ENCODE results near the gene EIPR1. TPM values are rescaled to one million over a fixed set of nuclear protein-coding genes. Genes with fewer than 3 reads are reported as not detected.
"Not testable (repeated sequence)": the region's sequence is repeated elsewhere in the genome, so short reads cannot be mapped to it uniquely, and the experiment has no call there.

EIPR1 gene
- total RNA-seq, 1 experiment from 2014 or later = 33.7 TPM

GRCh38 chr2:3403587-3404334 is 26.1 kb upstream of the EIPR1 start:
- no peak for DNase-seq (ENCODE audit: low spot score)

DNA sequence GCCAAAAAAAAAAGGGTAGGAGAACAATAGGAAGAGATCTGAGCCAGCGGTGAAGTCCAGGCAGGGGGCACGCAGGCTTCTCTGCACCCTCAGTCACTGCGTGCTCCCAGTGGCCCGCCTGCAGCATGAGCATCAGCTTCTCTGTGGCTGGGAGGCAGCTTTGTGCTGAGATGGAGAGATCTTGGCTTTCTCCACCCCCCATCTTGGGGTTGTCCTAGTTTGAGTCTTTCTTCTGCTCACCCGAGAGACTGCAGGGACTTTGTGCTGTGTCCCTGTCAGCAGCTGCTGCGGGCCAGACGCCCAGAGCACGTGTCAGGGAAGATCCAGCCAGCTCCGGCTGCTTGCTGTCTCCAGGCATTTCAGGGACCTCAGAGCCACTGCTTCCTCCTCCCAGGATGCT is 22.2 kb upstream of the EIPR1 start:
- no peak for DNase-seq (ENCODE audit: low spot score)

DNA sequence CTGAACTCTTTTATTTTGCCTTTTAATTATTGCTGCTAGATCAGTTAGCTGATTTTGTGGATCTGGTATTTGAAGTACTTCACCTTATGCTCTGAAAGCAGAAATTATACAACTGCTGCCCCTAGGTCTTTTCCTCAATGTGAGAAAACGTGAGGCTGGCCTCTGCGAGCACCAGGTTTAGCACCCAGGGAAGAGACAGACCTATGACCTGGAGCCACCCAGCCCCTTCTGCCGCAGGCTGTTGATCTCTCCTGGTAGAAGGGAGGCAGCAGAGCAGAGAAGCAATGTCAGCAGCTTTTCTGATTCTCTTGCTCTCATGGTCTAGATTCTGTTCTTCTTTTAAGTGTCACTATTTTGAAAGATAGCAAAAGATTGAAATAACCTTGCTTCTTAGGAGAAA is 21.8 kb upstream of the EIPR1 start:
- DNase-seq (ENCODE audit: low spot score) = no peak

DNA sequence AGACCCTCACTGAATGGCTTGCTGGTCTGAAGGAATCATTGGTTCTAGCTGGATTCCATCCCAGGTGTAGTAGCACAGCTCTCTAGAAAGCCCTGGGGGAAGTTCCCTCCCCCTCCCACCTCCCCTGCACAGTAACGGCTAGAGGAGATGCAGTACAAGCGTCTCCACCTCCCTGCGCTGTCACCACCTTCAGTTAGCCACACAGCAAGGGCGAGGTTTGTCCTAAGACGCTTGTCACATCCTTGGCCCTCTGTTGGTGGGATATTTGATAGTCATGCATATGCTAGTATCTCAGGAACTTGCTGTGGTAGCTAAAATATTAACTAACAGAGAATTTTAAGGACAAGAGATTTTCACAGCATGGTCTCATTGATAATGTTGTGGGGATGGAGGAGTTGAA is 21.2 kb upstream of the EIPR1 start:
- no peak for DNase-seq (ENCODE audit: low spot score)

DNA sequence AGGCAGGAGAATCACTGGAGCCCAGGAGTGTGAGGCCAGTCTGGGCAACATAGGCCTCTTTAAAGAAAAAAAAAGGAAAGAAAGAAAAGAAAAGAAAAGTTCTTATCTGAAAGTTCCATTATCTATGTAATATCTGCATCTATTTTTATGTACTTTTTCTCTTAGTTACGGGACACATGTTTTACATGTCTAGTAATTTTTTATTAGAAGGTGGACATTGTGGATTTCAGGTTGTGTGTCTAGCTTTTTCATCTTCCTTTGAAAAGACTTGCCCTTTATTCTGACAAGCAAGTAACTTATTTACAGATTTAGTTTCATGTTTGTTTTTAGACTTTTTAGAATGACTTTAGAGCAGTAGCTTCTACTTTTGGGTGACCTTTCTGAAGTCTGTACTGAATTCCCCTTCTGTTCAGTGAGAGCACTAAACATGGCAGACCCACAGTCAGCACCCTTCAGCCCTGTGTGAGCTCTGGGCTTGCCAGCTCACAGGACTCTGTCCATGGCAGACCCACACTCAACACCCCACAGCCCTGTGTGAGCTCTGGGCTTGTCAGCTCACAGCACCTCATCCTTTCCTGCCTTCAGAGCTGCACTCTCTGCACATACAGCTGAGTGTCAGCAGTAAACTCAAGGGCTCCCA is 19.4 kb upstream of the EIPR1 start:
- DNase-seq (ENCODE audit: low spot score) = no peak

DNA sequence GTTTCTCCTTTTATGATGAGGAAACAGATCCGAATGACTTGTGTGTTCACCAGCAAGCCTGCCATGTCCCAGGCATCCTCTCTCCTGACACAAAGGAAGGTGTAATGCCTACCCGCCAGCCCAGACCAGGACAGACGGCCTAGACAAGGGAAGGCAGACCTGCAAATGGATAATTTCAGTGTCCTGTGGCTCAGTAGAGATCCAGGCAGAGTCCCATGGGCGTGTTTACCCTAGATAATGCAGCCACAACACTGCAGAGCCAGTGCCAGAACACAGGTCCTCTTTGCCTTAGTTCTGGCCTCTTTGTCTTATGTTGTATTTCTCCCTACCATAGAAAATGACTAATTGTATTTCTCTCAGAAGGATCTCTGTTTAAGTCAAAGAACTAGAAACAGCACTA is 14.6 kb upstream of the EIPR1 start:
- DNase-seq (ENCODE audit: low spot score) = no peak

- DNase-seq (ENCODE audit: low spot score) = no peak
These were observed 12.4 kb upstream of the EIPR1 start for GRCh38 chr2:3390041-3390440.

- DNase-seq (ENCODE audit: low spot score) = no peak
These were observed 11.6 kb upstream of the EIPR1 start for GRCh38 chr2:3389193-3389592.

- no peak for DNase-seq (ENCODE audit: low spot score)
These were observed 10.8 kb upstream of the EIPR1 start for GRCh38 chr2:3388412-3388738.

GRCh38 chr2:3387644-3388411 is 10.2 kb upstream of the EIPR1 start:
- no peak for DNase-seq (ENCODE audit: low spot score)

- no peak for DNase-seq (ENCODE audit: low spot score)
These were observed 9.4 kb upstream of the EIPR1 start for GRCh38 chr2:3387011-3387410.

DNA sequence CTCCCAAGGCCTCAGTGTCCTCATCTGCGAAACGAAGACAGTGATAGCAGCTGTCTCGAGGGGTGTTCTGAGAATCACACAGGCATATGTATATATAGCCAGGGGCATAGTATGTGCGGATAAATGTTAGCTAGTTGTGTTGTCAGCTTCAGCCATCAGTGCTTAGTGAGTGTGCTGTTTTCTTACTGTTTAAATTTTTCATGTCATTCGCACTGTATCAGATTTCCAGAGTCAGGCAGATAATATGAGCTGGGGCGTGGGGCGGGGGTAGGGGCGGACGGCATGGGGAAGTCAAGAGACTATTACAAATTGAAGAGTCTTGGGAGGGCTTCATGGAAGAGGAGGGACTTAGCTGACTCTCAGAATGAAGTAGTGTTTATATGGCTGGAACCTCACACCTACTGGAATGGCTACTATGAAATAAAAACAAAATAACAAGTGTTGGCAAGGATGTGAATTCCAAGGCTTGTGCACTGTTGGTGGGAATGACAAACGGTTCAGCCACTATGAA is 8.9 kb upstream of the EIPR1 start:
- no peak for DNase-seq (ENCODE audit: low spot score)

- peak; percentile 70 for DNase-seq (ENCODE audit: low spot score)
These were observed 2.3 kb upstream of the EIPR1 start, which contains the start of gene TRAPPC12 for GRCh38 chr2:3379647-3380534. Gene TRAPPC12, plus strand, starts transcription at chr2:3379694. Its CDS starts 7,930 bp downstream, at chr2:3387624.

- no peak for DNase-seq (ENCODE audit: low spot score)
These were observed 1.7 kb upstream of the EIPR1 start for GRCh38 chr2:3379339-3379646.

GRCh38 chr2:3377279-3377611 is 373 bp downstream of the EIPR1 start:
- DNase-seq (ENCODE audit: low spot score) = peak; percentile 16

- DNase-seq (ENCODE audit: low spot score) = no peak
These were observed 797 bp downstream of the EIPR1 start for GRCh38 chr2:3376821-3377220.

GRCh38 chr2:3369340-3370181 is 8.1 kb downstream of the EIPR1 start:
- DNase-seq (ENCODE audit: low spot score) = not testable (repeated sequence)

DNA sequence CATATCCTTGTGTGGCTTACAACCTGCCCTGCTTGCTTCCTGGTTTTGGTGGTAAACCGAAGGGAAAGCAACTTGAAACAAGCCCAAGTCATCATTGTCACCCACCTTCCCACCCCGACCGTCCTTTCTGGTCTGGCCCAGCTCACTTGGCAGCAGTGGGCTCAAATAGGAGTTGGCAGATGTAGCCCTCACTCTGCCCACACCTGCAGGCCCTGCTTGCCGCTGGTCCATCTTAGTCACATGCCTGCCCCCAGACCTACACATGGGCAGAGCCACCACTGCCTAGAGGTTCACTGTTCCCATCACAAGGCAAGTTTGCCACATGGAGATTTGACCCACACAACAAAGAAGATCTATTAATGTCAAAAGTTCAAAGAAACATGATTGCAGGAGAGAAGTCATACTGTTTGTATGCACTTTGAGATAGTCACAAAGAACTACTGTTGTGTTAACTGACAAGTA is 9.3 kb downstream of the EIPR1 start:
- DNase-seq (ENCODE audit: low spot score) = no peak

DNA sequence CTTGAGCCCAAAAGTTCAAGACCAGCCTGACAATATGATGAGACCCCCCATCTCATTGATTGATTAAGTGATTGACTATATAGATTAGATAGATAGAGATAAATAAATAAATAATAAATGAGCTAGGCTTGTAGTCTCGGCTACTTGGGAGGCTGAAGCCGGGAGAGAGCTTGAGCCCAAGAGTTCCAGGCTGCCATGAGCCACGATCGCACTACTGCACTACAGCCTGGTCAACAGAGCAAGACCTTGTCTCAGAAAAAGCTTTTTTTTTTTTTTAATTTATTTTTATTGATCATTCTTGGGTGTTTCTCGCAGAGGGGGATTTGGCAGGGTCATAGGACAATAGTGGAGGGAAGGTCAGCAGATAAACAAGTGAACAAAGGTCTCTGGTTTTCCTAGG is 12.4 kb downstream of the EIPR1 start:
- DNase-seq (ENCODE audit: low spot score) = no peak

DNA sequence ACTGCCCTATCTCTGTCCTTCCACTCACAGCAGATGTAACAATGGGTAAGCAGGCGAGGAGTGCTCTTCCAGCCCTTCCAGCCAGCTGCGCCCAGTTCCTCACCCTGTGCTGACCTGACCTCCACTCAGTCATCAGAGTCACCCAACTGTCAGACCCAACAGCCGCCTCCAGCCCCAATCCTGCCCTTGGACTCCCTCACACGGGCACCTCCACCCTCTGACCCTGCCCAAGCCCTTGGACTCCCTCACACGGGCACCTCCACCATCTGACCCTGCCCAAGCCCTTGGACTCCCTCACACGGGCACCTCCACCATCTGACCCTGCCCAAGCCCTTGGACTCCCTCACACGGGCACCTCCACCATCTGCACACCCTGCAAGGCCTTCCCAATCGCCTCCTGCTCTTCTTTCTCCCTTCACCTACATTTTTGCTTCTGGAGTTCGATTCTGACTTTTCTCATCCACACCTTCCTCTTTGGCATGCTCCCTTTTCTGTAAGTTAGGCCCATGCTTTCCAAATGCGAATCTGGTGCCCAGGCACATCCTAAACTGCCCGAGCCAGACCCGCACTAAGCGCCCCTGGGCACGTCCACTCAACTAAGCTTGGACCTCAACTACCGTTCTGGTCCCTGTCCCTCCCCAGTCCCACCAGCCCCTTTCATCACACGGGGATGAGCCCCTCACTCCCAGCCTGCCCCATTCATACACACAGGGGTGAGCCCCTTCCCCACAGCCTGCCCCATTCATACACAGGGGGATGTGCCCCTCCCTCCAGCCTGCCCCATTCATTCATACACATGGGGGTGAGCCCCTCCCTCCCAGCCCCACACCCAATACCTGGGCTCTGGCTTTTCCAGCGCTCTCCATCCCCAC is 15.9 kb downstream of the EIPR1 start:
- no peak for DNase-seq (ENCODE audit: low spot score)
